HG02642 (cell line): Measurements from ENCODE around the gene AGBL4.
A peak's percentile ranks its signal among the peaks of the same experiment; 100 is the strongest.

Source experiments
- ATAC-seq: cut with Tn5 transposase; IDR thresholded peaks from one replicate; pipeline ENCODE4 v1.9.1; 2021; ENCODE audit warnings: mild to moderate bottlenecking; ENCODE audit not compliant: unreplicated experiment, poor library complexity

Gene AGBL4

DNA sequence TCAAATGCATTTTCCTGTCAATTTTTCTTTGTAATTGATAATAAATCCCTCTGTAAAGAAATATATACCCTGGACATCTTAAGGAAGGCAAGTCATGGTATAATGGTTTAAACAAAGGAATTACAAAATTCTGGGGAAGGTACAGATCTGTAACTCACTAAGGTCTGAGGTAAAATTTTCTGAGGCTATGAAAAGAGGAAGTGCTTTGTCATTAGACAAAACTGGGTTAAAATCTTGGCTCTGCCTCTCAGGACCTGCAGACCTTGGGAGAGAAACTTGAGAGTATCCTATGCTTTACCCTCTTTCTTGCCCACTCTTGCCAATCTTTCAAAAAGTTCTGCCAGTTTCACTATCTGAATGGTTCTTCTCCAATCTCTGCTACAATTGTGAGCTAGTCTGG lies 1220.3 kb downstream of the AGBL4 start:
- ATAC-seq: no peak

DNA sequence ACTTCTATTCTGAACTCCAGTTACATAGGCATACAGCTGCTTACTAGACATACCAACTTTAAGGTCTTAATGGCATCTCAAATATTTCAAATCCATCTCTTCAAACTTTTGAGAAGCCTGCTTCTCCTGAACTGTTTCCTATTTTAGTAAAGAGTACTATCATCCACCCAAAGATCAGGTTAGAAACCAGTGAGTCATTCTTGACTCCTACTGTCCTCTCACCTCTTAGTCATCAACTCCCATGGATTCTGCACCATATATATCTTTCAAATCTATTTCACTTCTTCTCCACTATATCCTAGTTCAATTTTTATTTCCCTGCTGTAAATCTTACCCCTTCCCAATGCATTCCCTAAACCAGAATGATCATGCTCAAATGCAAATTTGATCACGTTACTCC lies 1228.9 kb downstream of the AGBL4 start:
- no peak for ATAC-seq

DNA sequence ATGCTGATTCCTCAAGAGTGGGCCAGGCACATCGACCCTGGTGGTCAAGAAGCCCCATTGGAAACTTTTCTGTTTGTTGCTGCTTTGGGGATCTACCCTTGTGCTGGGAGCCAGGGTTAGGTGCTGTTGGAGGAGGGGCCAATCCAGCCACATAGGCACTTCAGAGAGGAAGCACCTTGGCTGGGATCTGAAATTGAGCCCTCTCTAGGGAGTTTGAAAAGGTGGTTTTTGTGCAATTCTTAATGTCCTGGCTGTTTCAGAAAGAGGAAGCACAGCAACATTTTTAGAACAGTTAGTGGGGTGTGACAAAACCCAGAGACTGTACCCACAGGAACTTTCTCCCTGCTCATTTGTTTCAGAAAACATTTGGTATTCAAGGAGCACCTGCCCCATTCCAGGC lies 1229.9 kb downstream of the AGBL4 start:
- peak; percentile 82 for ATAC-seq

DNA sequence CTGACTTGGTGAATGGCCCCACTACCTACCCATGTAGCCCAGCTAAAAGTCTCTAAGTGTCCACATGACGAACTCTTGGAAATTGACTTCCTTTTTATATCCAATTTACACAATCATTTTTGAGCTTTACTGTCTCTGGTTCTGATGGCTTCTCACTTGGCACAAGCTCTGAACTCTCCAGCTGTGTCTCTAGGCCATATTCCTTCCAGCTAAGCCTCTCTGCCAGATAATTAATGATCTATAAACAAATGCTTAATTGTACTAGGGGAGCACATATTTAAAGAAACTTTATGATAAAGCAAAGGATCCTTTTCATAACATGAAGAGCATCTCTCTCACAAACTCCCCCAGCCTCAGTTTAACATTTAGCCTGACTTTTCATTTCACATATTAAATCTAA lies 1230.8 kb downstream of the AGBL4 start:
- no peak for ATAC-seq

DNA sequence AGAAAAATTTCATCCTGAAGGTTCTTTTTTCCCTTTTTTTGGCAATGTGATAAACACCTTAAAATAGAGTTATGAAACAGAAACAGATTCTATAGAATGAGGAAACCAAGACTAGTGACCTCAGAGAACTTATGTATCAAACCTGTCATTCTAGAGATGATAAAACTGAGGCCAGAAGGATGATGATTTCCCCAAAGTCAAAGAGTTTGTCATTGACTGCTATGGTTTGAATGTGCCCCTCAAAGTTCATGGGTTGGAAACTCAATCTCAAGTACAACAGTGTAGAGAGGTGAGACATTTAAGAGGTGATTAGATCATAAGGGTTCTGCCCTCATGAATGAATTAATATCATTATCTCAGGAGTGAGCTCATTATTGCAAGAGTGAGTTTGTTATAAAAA lies 1233.4 kb downstream of the AGBL4 start:
- ATAC-seq: no peak

DNA sequence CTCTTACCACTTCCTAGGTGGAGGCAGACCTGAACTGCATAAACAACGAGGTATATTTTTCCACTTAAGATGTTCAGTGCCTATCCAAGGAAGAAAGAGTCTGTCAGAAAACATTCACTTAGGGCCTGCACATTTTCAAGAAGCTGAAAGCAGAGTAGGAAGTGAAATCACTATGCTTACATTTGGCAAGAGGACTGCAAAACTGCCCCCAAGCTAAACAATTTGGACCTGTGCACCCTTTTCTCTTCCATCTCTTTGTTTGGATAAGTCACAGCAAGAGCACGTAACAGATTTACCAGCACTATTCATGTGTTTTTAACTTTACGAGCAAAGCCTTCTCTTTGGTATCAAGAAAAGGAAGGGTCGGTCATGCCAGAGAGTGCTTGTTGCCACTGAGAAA lies 1233.9 kb downstream of the AGBL4 start:
- no peak for ATAC-seq

DNA sequence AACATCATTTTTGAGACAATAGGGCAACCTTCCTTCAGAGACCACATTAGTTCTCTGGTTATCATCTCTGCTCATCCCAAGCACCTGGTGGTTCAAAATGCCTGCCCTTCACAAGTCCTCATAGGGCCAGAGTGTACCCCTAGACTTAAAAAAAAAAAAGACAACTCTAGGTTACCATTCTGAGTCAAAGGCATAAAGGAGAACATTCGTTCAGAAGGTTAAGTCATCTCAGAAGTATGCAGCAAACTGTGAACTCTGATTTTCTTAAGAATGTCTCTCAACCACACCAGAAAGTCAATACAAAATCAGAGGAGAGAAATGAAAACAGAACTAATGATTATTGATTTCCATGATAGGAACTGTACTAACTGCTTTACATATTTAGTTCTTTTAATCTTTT lies 1237.9 kb downstream of the AGBL4 start:
- no peak for ATAC-seq

DNA sequence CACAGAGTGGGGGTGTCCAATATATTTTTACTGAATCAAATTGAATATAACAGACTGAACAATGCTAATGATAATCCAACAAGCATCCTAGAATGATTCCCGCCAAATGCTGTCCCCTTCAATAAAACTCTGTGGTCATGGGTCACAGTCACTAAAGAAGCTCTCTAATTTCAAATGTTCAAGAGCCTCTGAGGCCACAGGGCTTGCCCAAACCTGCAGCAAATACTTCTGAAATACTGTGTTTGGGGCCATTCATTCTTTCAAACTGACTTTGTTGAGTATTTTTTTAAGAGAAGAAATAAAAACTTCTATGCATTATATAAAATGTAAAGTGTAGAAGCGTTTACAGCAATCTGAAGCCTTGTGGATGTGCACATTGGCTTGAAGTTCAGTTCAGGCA lies 1239.5 kb downstream of the AGBL4 start:
- no peak for ATAC-seq

DNA sequence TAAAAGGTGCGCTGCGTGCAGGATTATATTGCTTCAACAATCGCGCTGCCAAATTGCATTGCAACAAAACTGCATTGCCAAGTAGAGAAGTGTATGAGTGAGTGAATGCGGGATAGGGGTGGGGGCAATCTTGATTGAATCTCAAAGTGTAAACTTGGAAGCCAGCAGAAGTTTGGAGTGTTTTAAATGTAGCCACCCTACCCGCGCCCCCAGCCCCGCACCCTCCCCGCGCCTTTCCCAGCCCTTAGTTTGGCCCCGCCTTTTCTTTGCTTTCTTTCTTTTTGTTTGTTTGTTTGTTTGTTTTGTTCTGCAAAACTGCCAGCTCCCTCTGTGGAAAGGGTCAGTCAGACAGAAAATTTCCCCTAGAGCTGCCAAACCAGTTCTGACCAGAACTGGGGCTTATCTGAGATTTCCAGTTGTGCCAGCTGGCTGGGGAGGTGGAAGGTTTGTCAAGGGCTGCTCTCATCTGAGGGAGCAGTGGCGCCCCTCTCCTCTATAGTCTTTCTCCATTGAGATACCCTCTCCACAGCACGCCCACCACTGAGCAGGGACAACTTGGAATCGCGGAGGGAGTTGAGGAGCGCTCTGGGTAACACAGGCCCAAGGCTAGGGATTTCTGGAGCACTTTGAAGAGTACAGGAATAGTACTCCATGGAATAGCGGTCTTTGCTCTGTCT lies 1246.4 kb downstream of the AGBL4 start:
- no peak for ATAC-seq

DNA sequence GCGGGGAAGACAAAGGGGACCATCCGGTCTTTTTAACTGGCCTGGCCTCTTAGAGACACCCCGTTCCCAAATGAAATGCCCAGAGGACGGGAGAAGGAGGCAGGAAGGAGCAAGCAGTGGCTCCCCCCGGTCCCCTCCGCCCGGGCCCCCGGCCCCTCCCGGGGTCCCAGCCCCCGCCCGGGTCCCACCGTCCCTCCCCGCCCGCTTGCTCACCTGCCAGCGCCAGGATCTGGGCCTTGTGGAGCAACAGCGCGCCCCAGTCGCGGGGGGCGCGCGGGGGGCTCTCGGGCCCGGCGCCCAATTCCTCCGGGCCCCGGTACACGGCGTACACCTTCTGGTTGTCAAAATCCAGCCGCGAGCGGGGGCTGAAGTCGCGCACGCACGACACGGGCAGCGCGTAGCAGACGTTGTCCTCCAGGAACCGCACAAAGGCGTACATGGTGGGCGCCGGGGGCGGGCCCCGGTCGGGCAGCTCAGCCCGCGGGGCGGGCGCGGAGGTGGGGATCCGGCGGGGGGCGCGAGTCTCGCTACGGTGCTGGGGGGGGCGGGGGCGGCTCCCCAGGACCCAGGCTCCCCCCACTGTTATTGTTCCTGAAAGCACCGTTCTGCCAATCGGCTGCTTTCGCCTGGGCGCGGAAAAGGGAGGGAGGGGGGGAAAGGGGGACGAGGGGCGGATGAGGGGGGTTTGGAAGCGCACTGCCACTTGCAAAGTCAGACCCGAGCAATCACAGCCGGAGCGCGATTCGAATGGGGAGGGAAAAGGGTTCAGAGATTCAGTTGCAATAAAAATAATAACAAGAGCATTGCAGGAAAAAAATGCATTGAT lies 1247.1 kb downstream of the AGBL4 start, which contains the start of gene BEND5:
Gene BEND5, minus strand, starts transcription at position 499 of the 826 bp plus-strand sequence. Its CDS starts 60 bp downstream, at position 439.
- no peak for ATAC-seq

DNA sequence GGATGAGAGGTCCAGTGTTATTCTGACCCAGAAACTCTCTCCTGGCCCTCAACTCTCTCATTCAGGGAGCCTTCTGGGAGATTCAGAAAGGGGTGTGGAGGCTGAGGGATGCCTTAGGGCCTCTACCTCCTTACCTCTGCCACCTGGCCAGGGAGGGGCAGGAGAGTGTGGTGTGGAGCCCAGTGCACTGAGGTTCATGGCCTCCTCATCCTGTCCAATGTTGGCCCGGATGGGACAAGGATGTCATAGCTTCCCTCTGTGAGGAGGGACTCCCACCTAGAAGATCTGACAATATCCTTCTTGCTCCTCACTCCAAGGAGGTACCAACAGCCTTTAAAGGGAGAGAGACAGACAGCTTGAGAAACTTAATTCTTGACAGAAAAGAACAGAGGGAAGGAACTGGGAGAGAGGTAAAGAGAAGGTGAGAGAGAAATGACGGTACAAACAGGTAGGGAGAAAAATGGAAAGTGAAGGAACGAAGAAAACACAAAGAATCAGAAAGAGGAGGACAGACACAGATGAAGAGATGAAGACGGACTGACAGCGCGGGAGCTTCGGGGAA lies 1247.8 kb downstream of the AGBL4 start:
- ATAC-seq: no peak

DNA sequence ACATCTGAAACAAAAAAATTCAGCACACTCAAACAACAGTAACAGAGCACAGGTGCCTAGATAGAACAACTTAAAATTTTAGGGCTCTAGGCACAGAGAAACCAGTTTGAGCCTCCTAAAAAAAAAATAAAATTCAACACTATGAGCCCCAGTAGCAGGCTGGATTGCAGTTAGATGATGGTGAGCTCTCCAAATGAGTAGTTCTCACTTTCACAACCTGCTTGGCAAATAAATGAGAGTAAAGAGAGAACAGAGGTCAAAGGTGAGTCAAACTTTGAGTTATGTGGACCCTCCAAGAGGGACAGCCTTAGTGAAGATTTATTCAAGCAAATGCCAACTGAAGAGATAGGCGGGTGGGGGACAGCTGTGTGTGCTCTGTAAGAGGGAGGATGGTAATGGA lies 1250.6 kb downstream of the AGBL4 start:
- ATAC-seq: no peak

DNA sequence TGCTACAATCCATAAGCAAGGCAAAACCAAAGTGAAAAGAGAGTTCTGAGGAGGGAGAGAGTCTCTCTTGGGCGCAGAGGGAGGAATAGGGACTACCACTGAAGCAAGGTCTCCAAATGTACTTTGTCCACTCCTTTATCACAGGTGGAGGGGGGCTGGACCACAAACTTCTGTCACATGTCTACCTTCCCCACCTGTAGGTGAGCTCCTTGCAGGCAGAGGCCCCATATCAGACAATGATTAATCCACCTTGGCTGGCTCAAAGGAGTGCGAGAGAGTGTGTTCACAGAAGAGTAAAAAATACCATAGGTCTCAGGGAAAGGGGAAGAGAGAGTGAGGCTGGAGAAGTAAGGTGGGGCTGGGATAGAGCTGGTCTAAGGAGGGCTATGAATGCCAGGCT lies 1251.5 kb downstream of the AGBL4 start:
- ATAC-seq: no peak

DNA sequence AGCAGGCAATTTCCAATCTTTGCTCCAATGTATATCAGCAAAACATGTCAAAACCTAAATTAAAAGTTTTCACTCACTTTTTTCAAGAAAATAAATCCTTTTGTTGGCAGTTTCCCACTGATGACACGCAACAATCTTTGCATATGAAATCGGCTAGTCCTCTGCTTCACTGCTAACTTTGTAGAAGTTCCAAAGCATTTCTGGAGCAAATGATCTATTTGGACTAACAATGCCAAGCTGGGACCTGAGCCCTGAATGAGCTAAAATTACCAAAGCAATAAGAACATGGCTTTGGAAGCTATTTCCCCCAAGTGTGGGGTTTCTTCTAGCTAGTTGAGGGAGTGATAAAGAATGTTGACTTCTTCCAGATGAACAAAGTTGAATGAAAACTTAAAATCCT lies 1252.2 kb downstream of the AGBL4 start:
- ATAC-seq: no peak

DNA sequence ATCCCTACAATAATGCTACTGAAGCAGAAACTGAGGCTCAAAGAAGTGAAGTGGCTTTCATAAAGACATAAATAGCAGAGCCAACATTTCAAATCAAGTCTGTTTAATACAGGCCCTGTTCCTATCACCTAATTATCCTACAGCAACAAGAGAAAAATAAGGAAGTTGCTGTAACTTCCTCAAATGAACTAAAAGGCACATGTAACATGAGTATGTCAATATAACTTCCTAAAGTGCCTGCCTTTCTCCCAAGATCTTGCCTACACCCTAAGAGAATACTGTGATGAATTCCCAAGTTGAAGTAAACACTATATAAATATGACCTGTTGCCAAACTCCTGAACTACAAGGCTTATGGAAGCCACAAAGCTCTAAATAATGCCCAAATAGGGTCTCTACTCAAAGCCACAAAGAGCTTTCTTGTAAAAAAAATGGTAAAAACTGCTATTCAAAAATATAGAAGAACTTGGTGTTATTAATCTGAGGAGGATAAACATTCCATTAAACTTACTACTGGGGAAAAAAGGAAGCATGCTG lies 1255.7 kb downstream of the AGBL4 start:
- ATAC-seq: no peak

DNA sequence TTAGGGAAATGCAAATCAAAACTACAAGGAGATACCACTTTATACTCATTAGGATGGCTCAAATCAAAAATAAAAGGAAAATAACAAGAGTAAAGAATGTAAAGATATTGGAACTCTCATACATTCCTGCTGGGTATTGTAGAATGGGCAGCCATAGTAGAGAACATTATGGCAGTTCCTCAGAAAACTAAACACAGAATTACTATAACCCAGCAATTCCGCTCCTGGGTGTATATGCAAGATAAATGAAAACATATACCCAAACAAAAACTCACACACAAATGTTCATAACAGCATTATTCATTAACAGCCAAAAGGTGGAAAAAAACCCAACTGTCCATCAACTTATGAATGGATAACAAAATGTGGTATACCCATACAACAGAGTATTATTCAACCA lies 1258.4 kb downstream of the AGBL4 start:
- no peak for ATAC-seq

DNA sequence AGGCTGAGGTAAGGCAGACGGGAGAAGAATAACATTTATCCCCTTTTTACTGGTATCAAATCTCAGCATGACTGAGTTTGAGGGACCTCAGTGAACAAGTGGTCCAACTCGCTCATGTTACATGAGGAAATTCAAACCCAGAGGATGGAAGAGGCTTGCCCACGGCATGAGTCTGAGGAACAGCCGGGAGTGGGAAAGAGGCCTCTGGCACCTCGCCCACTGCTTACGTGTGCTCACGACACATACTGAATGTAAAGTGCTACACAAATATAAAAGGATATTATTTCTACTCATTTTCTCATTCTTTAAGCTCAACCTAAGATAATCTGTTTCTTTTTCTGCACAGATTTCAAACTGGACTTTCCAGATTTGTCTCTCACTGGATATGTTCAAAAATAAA lies 1261.8 kb downstream of the AGBL4 start:
- no peak for ATAC-seq

DNA sequence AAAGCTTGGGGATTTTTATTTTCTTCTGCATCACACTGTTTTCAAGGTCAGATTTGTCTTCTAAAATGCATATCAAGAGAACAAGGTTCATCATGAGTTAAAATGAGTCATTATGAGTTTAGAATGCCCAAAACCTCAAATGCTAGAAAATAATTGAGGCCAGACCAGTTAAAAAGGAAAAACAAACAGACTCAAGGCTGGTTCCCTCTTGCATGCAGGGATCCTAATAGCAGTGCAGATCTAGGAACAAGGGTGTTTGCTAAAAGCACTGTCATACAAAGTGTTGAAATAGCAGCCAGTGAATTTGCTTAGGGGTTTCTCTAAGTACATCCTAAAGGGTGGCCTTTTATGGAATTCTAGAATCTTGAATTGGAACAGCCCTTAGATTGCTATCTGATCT lies 1262.3 kb downstream of the AGBL4 start:
- no peak for ATAC-seq

DNA sequence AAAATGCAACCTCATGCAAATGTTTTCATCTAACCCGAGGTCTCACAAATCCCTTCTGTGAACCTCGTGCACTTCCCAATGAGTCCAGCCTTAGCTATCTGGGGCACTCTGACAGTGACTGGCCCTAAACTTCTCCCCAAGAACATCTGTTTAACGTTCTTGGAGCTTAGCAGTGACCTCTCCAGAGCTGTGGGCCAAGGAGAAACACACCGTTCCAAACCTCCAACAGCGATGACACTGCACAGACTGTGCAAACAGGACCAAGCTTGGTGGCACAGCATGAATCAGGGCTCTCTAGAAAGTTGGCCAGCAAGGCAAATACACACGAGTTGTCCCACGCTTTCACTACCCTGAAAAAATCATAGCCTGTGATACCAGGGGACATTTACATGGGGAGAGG lies 1262.9 kb downstream of the AGBL4 start:
- no peak for ATAC-seq

DNA sequence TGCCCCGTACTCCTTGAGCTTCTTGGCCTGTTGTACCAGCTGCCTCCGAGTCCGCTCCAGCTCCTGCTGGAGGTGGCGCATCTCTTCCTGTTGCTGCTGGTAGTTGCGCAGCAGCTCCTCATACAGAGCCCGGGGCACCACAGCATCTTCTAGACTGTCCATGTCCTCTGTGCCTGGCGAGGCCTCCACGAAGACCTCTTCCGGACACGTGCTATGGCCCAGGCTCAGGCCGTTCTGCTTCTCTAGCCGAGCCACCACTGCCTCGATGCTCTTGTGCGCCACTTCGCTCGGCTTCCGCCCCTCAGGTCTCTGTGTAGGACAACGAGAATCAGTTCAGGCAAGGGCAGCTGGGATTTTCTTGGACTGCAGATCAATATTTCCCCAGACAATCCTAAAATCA lies 1264.8 kb downstream of the AGBL4 start:
- ATAC-seq: no peak

DNA sequence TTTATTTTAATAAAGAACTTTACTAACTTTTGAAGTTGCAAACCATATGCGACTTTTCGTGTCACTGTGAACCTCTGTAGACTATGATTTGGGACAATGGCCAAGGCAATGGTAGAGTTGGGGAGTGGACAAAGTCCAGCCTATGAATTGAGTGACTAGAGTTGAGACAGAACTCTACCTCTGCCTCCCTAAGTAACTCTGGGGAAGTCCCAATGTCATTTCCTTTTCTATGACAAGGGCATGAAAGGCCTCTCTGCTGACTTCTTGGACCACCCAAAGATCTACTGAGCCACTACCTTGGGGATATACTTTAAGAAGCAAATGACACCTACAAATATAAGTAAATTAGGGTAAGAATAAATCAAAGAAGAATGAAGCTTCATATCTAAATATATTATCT lies 1266.4 kb downstream of the AGBL4 start:
- ATAC-seq: no peak
